Osteocyte (in vitro differentiated cells): Measurements from ENCODE around the gene DNMT3B. TPM values are rescaled to one million over a fixed set of nuclear protein-coding genes. Genes with fewer than 3 reads are reported as not detected.

Source experiments
- DNase-seq: peaks from one replicate; pipeline ENCODE4 v3.0.0; 2021; ENCODE audit warnings: mixed read lengths; ENCODE audit not compliant: unreplicated experiment; ENCODE audit errors: extremely low spot score
- H3K27ac Mint-ChIP-seq: one replicate; pipeline ENCODE4 v1.8.0; 2021; ENCODE audit warnings: mild to moderate bottlenecking, mixed read lengths; ENCODE audit not compliant: unreplicated experiment
- H3K27me3 Mint-ChIP-seq: one replicate; pipeline ENCODE4 v1.8.0; 2021; ENCODE audit warnings: mixed read lengths; ENCODE audit not compliant: unreplicated experiment
- H3K36me3 Mint-ChIP-seq: one replicate; pipeline ENCODE4 v1.8.0; 2021; ENCODE audit warnings: mixed read lengths; ENCODE audit not compliant: unreplicated experiment
- H3K4me1 Mint-ChIP-seq: one replicate; pipeline ENCODE4 v1.8.0; 2021; ENCODE audit warnings: mixed read lengths; ENCODE audit not compliant: unreplicated experiment
- H3K4me3 Mint-ChIP-seq: one replicate; pipeline ENCODE4 v1.8.0; 2021; ENCODE audit warnings: mild to moderate bottlenecking, moderate library complexity, mixed read lengths; ENCODE audit not compliant: unreplicated experiment
- H3K9me3 Mint-ChIP-seq: one replicate; pipeline ENCODE4 v1.8.0; 2021; ENCODE audit warnings: mixed read lengths; ENCODE audit not compliant: unreplicated experiment
- CTCF ChIP-seq: fragments of 200-600 bp; sonication (generic); IDR thresholded peaks from 2 replicates; pipeline ENCODE4 v1.5.0; 2021; ENCODE audit warnings: antibody characterized with exemption, mild to moderate bottlenecking, moderate library complexity
- total RNA-seq: library from RNA; stranded (reverse); gene quantifications from 2 replicates; pipeline ENCODE4 v1.2.1, GENCODE V29; 2021

Gene DNMT3B
- total RNA-seq, 1 donor from 2014 or later = 2.9 TPM

DNA sequence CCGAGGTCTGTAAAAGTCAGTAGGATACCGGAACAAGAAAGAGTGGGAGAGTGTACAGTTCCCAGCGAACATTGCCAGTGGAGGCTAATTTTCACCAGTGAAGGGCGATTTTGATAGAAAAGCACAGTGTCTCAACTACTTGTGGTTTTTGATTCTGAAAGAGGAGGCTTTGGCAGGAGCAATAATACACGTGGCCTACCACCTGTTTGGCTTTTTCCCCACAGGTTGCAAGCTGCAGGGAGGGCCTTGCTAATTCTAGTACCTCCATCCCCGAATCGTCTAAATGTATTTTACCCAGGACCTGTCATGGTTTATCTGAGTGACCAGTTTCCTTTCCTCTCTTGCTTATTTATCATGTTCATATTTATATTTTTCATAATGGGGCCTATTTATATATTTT, 93.2 kb downstream of the DNMT3B start:
- no peak for TF ChIP-seq CTCF
- H3K9me3 Mint-ChIP-seq = no peaks in the 10 kb centered on the region
- no peak overlapping the region for H3K27ac Mint-ChIP-seq

DNA sequence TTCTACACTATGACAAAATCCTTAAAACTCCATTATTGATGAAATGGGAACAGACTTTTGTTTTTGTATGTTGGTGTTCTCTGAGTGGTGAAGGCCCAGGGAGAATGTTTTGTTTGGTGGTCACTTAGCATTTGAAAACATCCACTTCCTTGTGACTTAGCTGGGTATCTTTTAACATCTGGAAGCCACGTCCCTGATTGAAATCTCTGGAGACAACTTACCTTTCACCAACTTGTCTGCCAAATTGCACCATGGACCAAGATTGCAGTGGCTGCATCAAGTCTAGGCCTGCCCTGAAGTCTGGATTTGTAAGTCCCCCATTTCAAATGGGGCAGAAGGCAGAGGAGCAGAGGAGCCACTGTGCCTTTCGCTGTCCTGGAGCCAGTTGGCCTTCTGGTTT, 96.0 kb downstream of the DNMT3B start:
- H3K27ac Mint-ChIP-seq = no peak overlapping the region
- no peaks in the 10 kb centered on the region for H3K27me3 Mint-ChIP-seq
- no peaks in the 10 kb centered on the region for H3K4me1 Mint-ChIP-seq
- no peaks in the 10 kb centered on the region for H3K9me3 Mint-ChIP-seq
- peaks cover 23% of the 10 kb centered on the region for H3K36me3 Mint-ChIP-seq
- DNase-seq = no peak
- H3K4me3 Mint-ChIP-seq = no peak overlapping the region
- no peak for TF ChIP-seq CTCF

More for the DNA sequence above, 93.2 kb downstream of the DNMT3B start:
- Mint-ChIP-seq H3K4me3 (no peak overlapping the region), H3K27me3 (no peaks in the 10 kb centered on the region), H3K36me3 (peaks cover 31% of the 10 kb centered on the region), H3K4me1 (no peaks in the 10 kb centered on the region)
- no peak for DNase-seq

Other genes with a start within 250 kb of the DNMT3B start
- 30.5 and 32.7 TPM in 2 replicates for gene NOL4L, start 177.1 kb upstream of the DNMT3B start, total RNA-seq
- not detected in 2 replicates for gene C20orf203, start 88.4 kb upstream of the DNMT3B start, total RNA-seq
- gene COMMD7, start 18.9 kb upstream of the DNMT3B start, total RNA-seq = 48.1 and 58.1 TPM in 2 replicates
- 92.8 and 94.8 TPM in 2 replicates for gene MAPRE1, start 57.6 kb downstream of the DNMT3B start, total RNA-seq
- gene EFCAB8, start 96.5 kb downstream of the DNMT3B start, total RNA-seq = 0.64 and 0.97 TPM in 2 replicates
- gene SUN5, start 242.0 kb downstream of the DNMT3B start, total RNA-seq = not detected in 2 replicates
- not detected in 2 replicates for gene BPIFB2, start 245.3 kb downstream of the DNMT3B start, total RNA-seq